CD4-positive, alpha-beta T cell treated with Interleukin-2 at 100 ng/mL for 4 hours (primary cell): ENCODE data around the gene PHEX.

ENCODE experiments used
- DNase-seq: peaks from one replicate; pipeline ENCODE4 v3.0.0-alpha.2; 2020; ENCODE audit warnings: low spot score

The PHEX gene

GRCh38 chrX:22105971-22106370 is 73.8 kb downstream of the PHEX start:
- no peak for DNase-seq

- no peak for DNase-seq
Observed at GRCh38 chrX:22109442-22109841, 77.3 kb downstream of the PHEX start.

GRCh38 chrX:22110729-22111494 is 78.8 kb downstream of the PHEX start:
- no peak for DNase-seq

GRCh38 chrX:22116605-22117546 is 84.8 kb downstream of the PHEX start:
- no peak for DNase-seq

GRCh38 chrX:22117633-22118032 is 85.5 kb downstream of the PHEX start:
- no peak for DNase-seq

- no peak for DNase-seq
Observed at GRCh38 chrX:22118161-22118830, 86.2 kb downstream of the PHEX start.

GRCh38 chrX:22121161-22121560 is 89.0 kb downstream of the PHEX start:
- no peak for DNase-seq

GRCh38 chrX:22122510-22122909 is 90.4 kb downstream of the PHEX start:
- DNase-seq, result no peak

GRCh38 chrX:22124098-22124497 is 92.0 kb downstream of the PHEX start:
- no peak for DNase-seq

GRCh38 chrX:22125481-22125880 is 93.4 kb downstream of the PHEX start:
- no peak for DNase-seq

GRCh38 chrX:22126327-22126726 is 94.2 kb downstream of the PHEX start:
- DNase-seq, result no peak

GRCh38 chrX:22128961-22129360 is 96.8 kb downstream of the PHEX start:
- DNase-seq, result no peak

GRCh38 chrX:22134681-22135080 is 102.6 kb downstream of the PHEX start:
- no peak for DNase-seq

- DNase-seq, result no peak
Observed at GRCh38 chrX:22135171-22135711, 103.1 kb downstream of the PHEX start.

- DNase-seq, result peak; percentile 40
Observed at GRCh38 chrX:22135994-22136684, 104.0 kb downstream of the PHEX start.

- no peak for DNase-seq
Observed at GRCh38 chrX:22136711-22137110, 104.6 kb downstream of the PHEX start.

GRCh38 chrX:22139822-22140221 is 107.7 kb downstream of the PHEX start:
- DNase-seq, result no peak

GRCh38 chrX:22141047-22141730 is 109.1 kb downstream of the PHEX start:
- no peak for DNase-seq

- no peak for DNase-seq
Observed at GRCh38 chrX:22147214-22147613, 115.1 kb downstream of the PHEX start.

GRCh38 chrX:22147942-22148341 is 115.8 kb downstream of the PHEX start:
- no peak for DNase-seq

- no peak for DNase-seq
Observed at GRCh38 chrX:22148565-22148964, 116.4 kb downstream of the PHEX start.
